Right lobe of liver (tissue), 4 donors: Measurements from ENCODE around the gene SP1.

Experiments
- CTCF ChIP-seq, 4 donors: fragments of 200-600 bp in 3 of 4; fragments of 450-650 bp in 1 of 4; IDR thresholded peaks; one replicate each; pipeline versions ENCODE4 v1.5.1 to v1.8.0; 2016 to 2022; ENCODE audit warnings: antibody characterized with exemption in 4 of 4, mild to moderate bottlenecking in 2 of 4
- POLR2A ChIP-seq: fragments of 450-650 bp; IDR thresholded peaks from one replicate; pipeline ENCODE4 v1.6.1; 2017; ENCODE audit warnings: antibody characterized with exemption, mild to moderate bottlenecking
- donor health status: DM: no; HTN: no; CAD: no.
- donor health status: DM: no; HTN: no; CAD: no.
- donor health status: DM: no; HTN: yes; CAD: no.

- no peak for TF ChIP-seq POLR2A
- no peak for TF ChIP-seq CTCF (IDR thresholded peaks at IDR 0.05)
Measured at GRCh38 chr12:53414756-53415417, 34.9 kb downstream of the SP1 start.
